ENCODE measurements around the gene EXOSC1.
"Not testable (repeated sequence)": the region's sequence is repeated elsewhere in the genome, so short reads cannot be mapped to it uniquely, and the experiment has no call there.

- not testable (repeated sequence) for TF ChIP-seq CTCF, POLR2A (IDR thresholded peaks at IDR 0.05)
Measured at GRCh38 chr10:97479410-97479809, 33.6 kb upstream of the EXOSC1 start.
